Trophoblast cell (in vitro differentiated cells and primary cell): Measurements from ENCODE around the gene SLC47A2.

ENCODE experiments used
- DNase-seq, 2 donors: peaks; one replicate each; pipeline ENCODE4 v3.0.0-alpha.2; 2016
- H2AFZ ChIP-seq: 2 replicates; pipeline ENCODE4 v1.6.1; 2013; ENCODE audit warnings: low read length, moderate library complexity, mild to moderate bottlenecking; ENCODE audit not compliant: insufficient read depth, poor library complexity
- H2AK5ac ChIP-seq: 2 replicates; pipeline ENCODE4 v1.6.1; 2013; ENCODE audit warnings: mild to moderate bottlenecking, low read length
- H2BK120ac ChIP-seq: 2 replicates; pipeline ENCODE4 v1.6.1; 2013; ENCODE audit warnings: low read length, mild to moderate bottlenecking, moderate library complexity; ENCODE audit not compliant: insufficient read depth, poor library complexity
- H2BK12ac ChIP-seq: 2 replicates; pipeline ENCODE4 v1.6.1; 2013; ENCODE audit warnings: mild to moderate bottlenecking, low read length, moderate library complexity
- H2BK5ac ChIP-seq: 2 replicates; pipeline ENCODE4 v1.6.1; 2013; ENCODE audit warnings: low read length, low read depth, moderate library complexity, mild to moderate bottlenecking; ENCODE audit not compliant: poor library complexity
- H3K14ac ChIP-seq: 2 replicates; pipeline ENCODE4 v1.6.1; 2013; ENCODE audit warnings: mild to moderate bottlenecking, low read length
- H3K18ac ChIP-seq: 2 replicates; pipeline ENCODE4 v1.6.1; 2013; ENCODE audit warnings: mild to moderate bottlenecking, low read length
- H3K23ac ChIP-seq: 2 replicates; pipeline ENCODE4 v1.6.1; 2013; ENCODE audit warnings: low read length
- H3K27ac ChIP-seq: 2 replicates; pipeline ENCODE4 v1.5.1; 2013; ENCODE audit warnings: low read depth, mild to moderate bottlenecking, inconsistent platforms, low read length, moderate library complexity
- H3K27me3 ChIP-seq: 2 replicates; pipeline ENCODE4 v1.6.1; 2013; ENCODE audit warnings: inconsistent platforms, mild to moderate bottlenecking, low read length, moderate library complexity; ENCODE audit not compliant: insufficient read depth
- H3K36me3 ChIP-seq, 2 experiments: 1 replicate in 1 of 2; 2 replicates in 1 of 2; pipeline ENCODE4 v1.6.1; 2013; ENCODE audit warnings: low read length in 2 of 2, mild to moderate bottlenecking in 2 of 2, moderate library complexity in 1 of 2; ENCODE audit not compliant: insufficient read depth in 2 of 2, control insufficient read depth in 1 of 2
- H3K4ac ChIP-seq: 2 replicates; pipeline ENCODE4 v1.6.1; 2013; ENCODE audit warnings: low read depth, mild to moderate bottlenecking, low read length, moderate library complexity
- H3K4me1 ChIP-seq, 2 experiments: 1 replicate in 1 of 2; 2 replicates in 1 of 2; pipeline ENCODE4 v1.6.1; 2013; ENCODE audit warnings: low read length in 2 of 2, mild to moderate bottlenecking in 2 of 2, moderate library complexity in 1 of 2; ENCODE audit not compliant: insufficient read depth in 2 of 2, control insufficient read depth in 1 of 2
- H3K4me2 ChIP-seq: 2 replicates; pipeline ENCODE4 v1.6.1; 2013; ENCODE audit warnings: inconsistent platforms, mild to moderate bottlenecking, low read length, moderate library complexity
- H3K4me3 ChIP-seq: 2 replicates; pipeline ENCODE4 v1.5.1; 2013; ENCODE audit warnings: mild to moderate bottlenecking, low read depth, low read length, inconsistent platforms
- H3K79me1 ChIP-seq: one replicate; pipeline ENCODE4 v1.6.1; 2013; ENCODE audit warnings: low read length
- H3K79me2 ChIP-seq: 2 replicates; pipeline ENCODE4 v1.6.1; 2013; ENCODE audit warnings: low read length, mild to moderate bottlenecking; ENCODE audit not compliant: control insufficient read depth, insufficient read depth, poor library complexity
- H3K9ac ChIP-seq: 2 replicates; pipeline ENCODE4 v1.6.1; 2013; ENCODE audit warnings: mild to moderate bottlenecking, low read length
- H3K9me3 ChIP-seq: 2 replicates; pipeline ENCODE4 v1.6.1; 2013; ENCODE audit warnings: low read depth, mild to moderate bottlenecking, control low read depth, inconsistent platforms, low read length; ENCODE audit not compliant: insufficient read depth
- H4K12ac ChIP-seq: 2 replicates; pipeline ENCODE4 v1.6.1; 2013; ENCODE audit warnings: low read depth, mild to moderate bottlenecking, low read length, moderate library complexity
- H4K8ac ChIP-seq: 2 replicates; pipeline ENCODE4 v1.6.1; 2013; ENCODE audit warnings: low read depth, mild to moderate bottlenecking, low read length, moderate library complexity
- H4K91ac ChIP-seq: one replicate; pipeline ENCODE4 v1.6.1; 2013; ENCODE audit warnings: low read depth, mild to moderate bottlenecking, low read length, moderate library complexity
- WGBS: extraction: QIAGEN DNeasy Blood & Tissue Kit; methylation state at CpG from one replicate; pipeline ENCODE4 v1.1.7; 2013; ENCODE audit warnings: missing lambda C conversion rate; ENCODE audit not compliant: insufficient read length, insufficient coverage; ENCODE audit errors: extremely low coverage; 5-methylcytosine and 5-hydroxymethylcytosine counted together

Gene SLC47A2

GRCh38 chr17:19727501-19728078 lies 11.2 kb upstream of the SLC47A2 start:
- no peak overlapping the region for H3K14ac ChIP-seq
- H2BK120ac ChIP-seq = no peak overlapping the region
- H3K36me3 ChIP-seq = no peaks in the 10 kb centered on the region
- H3K4me3 ChIP-seq = no peak overlapping the region
- H2BK5ac ChIP-seq = no peak overlapping the region
- no peak overlapping the region for H2BK12ac ChIP-seq
- no peaks in the 10 kb centered on the region for H3K79me1 ChIP-seq
- no peaks in the 10 kb centered on the region for H3K27me3 ChIP-seq
- no peak overlapping the region for H3K4me2 ChIP-seq
- no peak overlapping the region for H3K18ac ChIP-seq
- H3K79me2 ChIP-seq = no peaks in the 10 kb centered on the region
- H2AFZ ChIP-seq = no peak overlapping the region
- H4K12ac ChIP-seq = no peak overlapping the region
- H3K4ac ChIP-seq = no peak overlapping the region
- H3K9me3 ChIP-seq = peaks cover 2% of the 10 kb centered on the region
- H3K4me1 ChIP-seq = no peaks in the 10 kb centered on the region
- no peak overlapping the region for H3K9ac ChIP-seq
- no peak overlapping the region for H2AK5ac ChIP-seq
- DNase-seq = peak in 1 of 2 donors; percentile 23
- no CpG with 5 or more reads among the region's 4 CpGs for WGBS
- no peak overlapping the region for H4K8ac ChIP-seq
- no peak overlapping the region for H3K27ac ChIP-seq
- no peak overlapping the region for H3K23ac ChIP-seq
- no peak overlapping the region for H4K91ac ChIP-seq

- no peaks in the 10 kb centered on the region for H3K4me1 ChIP-seq
- H3K79me1 ChIP-seq = no peaks in the 10 kb centered on the region
- H3K4me2 ChIP-seq = no peak overlapping the region
- no peaks in the 10 kb centered on the region for H3K79me2 ChIP-seq
- no peak overlapping the region for H2BK12ac ChIP-seq
- no peak overlapping the region for H3K27ac ChIP-seq
- H3K14ac ChIP-seq = no peak overlapping the region
- H2BK120ac ChIP-seq = no peak overlapping the region
- H2AFZ ChIP-seq = no peak overlapping the region
- no CpG with 5 or more reads among the region's 7 CpGs for WGBS
- no peak overlapping the region for H3K23ac ChIP-seq
- DNase-seq = peak in 1 of 2 donors; percentile 17
- no peak overlapping the region for H2AK5ac ChIP-seq
- H3K18ac ChIP-seq = no peak overlapping the region
- no peak overlapping the region for H2BK5ac ChIP-seq
- H3K9ac ChIP-seq = no peak overlapping the region
- no peaks in the 10 kb centered on the region for H3K27me3 ChIP-seq
- H4K12ac ChIP-seq = no peak overlapping the region
- no peak overlapping the region for H3K4me3 ChIP-seq
- H4K8ac ChIP-seq = no peak overlapping the region
- H3K36me3 ChIP-seq = no peaks in the 10 kb centered on the region
- no peak overlapping the region for H4K91ac ChIP-seq
- H3K9me3 ChIP-seq = peaks cover 2% of the 10 kb centered on the region
- no peak overlapping the region for H3K4ac ChIP-seq
These were observed 10.4 kb upstream of the SLC47A2 start for GRCh38 chr17:19726631-19727376.

- Histone ChIP-seq H4K12ac (no peak overlapping the region), H3K79me2 (no peaks in the 10 kb centered on the region), H3K9ac (no peak overlapping the region), H3K4me2 (no peak overlapping the region), H3K14ac (no peak overlapping the region), H3K4me3 (no peak overlapping the region), H3K27ac (no peak overlapping the region), H3K36me3 (no peaks in the 10 kb centered on the region), H2AK5ac (no peak overlapping the region), H3K79me1 (no peaks in the 10 kb centered on the region), H3K23ac (no peak overlapping the region), H3K27me3 (no peaks in the 10 kb centered on the region), H3K4ac (no peak overlapping the region), H2AFZ (no peak overlapping the region), H4K91ac (no peak overlapping the region), H3K9me3 (peaks cover 2% of the 10 kb centered on the region), H2BK120ac (no peak overlapping the region), H2BK5ac (no peak overlapping the region), H3K4me1 (no peaks in the 10 kb centered on the region), H2BK12ac (no peak overlapping the region), H3K18ac (no peak overlapping the region), H4K8ac (no peak overlapping the region)
- DNase-seq = peak in 1 of 2 donors; percentile 25
- WGBS = no CpG with 5 or more reads among the region's 5 CpGs
These were observed 9.1 kb upstream of the SLC47A2 start for GRCh38 chr17:19725486-19725885.

- WGBS = no CpG with 5 or more reads among the region's 55 CpGs
These were observed 8.4 kb upstream of the SLC47A2 start for GRCh38 chr17:19724501-19725420.

More at GRCh38 chr17:19724501-19725420, 8.4 kb upstream of the SLC47A2 start:
- Histone ChIP-seq H3K27me3 (no peaks in the 10 kb centered on the region), H3K79me1 (no peaks in the 10 kb centered on the region), H3K36me3 (no peaks in the 10 kb centered on the region), H4K8ac (no peak overlapping the region), H2AFZ (no peak overlapping the region), H4K12ac (no peak overlapping the region), H3K23ac (no peak overlapping the region), H3K27ac (no peak overlapping the region), H2AK5ac (no peak overlapping the region), H4K91ac (no peak overlapping the region), H3K4me1 (peaks cover 0 to under 1% of the 10 kb centered on the region in 2 experiments), H2BK120ac (no peak overlapping the region), H3K79me2 (no peaks in the 10 kb centered on the region), H3K9ac (no peak overlapping the region), H3K14ac (no peak overlapping the region), H3K9me3 (peaks cover 2% of the 10 kb centered on the region), H3K4me3 (no peak overlapping the region), H2BK5ac (no peak overlapping the region), H2BK12ac (no peak overlapping the region), H3K4me2 (no peak overlapping the region), H3K4ac (no peak overlapping the region), H3K18ac (no peak overlapping the region)
- peak; percentile 22 to 46 for DNase-seq
